HG03103 (cell line): ENCODE results near the gene PPP2R5C.

Experiments
- ATAC-seq: cut with Tn5 transposase; IDR thresholded peaks from one replicate; pipeline ENCODE4 v1.9.1; 2021; ENCODE audit warnings: low read depth; ENCODE audit not compliant: unreplicated experiment

Gene PPP2R5C

GRCh38 chr14:101856536-101856935, 95.0 kb downstream of the PPP2R5C start:
- no peak for ATAC-seq

GRCh38 chr14:101857226-101857625, 95.7 kb downstream of the PPP2R5C start:
- ATAC-seq = no peak

- ATAC-seq = no peak
Measured at GRCh38 chr14:101858791-101859537, 97.5 kb downstream of the PPP2R5C start.

DNA sequence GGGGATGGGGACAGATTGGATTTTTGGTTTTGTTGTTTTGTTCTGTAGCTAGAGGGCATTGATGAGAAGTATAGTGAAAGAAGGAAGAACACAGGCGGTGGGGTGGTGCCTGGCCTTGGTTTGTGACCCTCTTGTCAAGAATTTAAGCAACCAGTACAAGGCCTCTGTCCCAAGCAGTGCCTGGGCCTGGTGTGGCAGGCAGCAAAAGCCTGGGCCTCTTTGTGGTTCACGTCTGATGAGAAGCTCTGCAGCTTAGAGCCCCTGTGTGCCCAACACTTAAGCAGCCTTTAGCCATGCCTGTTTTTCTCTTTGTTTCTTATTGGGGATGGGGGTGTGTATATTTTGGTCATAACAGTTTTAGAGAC, 98.0 kb downstream of the PPP2R5C start:
- no peak for ATAC-seq

DNA sequence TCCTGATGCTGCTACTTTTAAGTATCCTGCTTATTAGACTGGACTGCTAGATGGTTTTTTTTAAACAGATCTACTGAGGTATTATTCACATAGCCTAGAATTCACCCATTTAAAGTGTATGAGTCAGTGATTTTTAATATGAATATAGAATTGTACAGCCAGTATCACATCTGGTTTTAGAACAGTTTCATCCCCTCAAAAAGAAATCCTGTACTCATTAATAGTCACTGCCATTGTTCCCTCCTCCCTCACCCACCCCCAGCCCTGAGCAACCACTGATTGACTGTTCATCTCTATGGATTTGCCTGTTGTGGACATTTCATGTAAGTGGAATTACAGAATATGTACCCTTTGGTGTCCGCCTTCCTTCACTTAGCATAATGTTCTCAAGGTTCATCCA, 98.4 kb downstream of the PPP2R5C start:
- no peak for ATAC-seq

- no peak for ATAC-seq
Measured at GRCh38 chr14:101861464-101861863, 100.0 kb downstream of the PPP2R5C start.

DNA sequence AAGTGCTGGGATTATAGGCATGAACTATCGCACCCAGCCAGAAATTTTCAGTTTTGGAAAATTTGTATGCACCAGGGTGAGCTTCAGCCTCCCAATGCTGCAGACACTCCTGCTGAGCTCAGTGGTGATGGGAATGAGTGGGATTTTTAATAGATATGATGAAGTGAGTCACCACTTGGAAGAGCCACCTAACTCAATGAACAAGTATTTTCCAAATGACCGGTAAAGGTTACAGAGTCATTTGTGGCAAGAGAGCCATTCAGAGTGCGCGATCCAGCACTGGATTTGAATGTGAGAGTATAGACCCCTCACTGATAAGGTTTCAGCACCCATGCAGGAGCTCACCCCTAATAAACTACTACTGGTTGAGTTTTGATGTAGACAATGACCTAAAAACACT, 100.7 kb downstream of the PPP2R5C start:
- ATAC-seq = no peak

GRCh38 chr14:101862711-101863110, 101.2 kb downstream of the PPP2R5C start:
- ATAC-seq = no peak

DNA sequence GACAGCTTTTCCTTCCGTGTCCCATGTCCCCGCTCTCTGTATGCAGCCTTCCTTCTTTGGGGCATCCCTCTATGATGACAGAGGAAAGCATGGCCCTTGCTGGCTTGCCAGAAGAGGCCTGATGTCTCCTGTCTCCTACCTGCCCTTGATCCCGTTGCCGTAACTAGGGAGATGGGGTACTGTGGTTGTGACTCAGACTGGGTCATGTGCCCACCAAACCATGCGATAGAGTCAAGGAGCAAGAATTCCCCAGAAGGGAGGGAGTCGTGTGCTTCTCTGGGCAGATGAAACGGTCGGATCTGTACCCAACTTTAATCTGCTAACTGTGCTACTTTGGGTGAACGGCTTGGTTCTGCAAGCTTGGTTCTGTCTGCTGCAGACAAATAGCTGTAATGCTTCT, 103.8 kb downstream of the PPP2R5C start:
- ATAC-seq = no peak

- no peak for ATAC-seq
Measured at GRCh38 chr14:101867854-101868253, 106.3 kb downstream of the PPP2R5C start.

DNA sequence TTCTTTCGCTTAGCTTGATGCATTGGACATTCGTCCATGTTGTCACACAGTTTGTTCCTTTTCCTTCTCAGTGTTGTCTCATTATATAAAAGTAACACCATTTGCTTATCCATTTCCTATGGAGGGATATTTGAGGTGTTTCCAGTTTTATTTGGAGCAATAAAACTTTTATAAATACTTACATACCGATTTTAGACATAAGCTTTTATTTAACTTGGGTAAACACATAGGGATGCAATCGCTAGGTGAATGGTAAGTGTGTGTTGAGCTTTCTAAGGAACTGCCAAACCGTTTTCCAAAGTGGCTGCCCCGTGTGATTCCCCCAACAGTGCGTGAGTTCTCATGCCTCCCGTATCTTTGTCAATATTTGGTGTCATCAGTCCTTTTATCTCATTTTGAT, 107.7 kb downstream of the PPP2R5C start:
- no peak for ATAC-seq

GRCh38 chr14:101870273-101870939, 108.9 kb downstream of the PPP2R5C start:
- no peak for ATAC-seq

DNA sequence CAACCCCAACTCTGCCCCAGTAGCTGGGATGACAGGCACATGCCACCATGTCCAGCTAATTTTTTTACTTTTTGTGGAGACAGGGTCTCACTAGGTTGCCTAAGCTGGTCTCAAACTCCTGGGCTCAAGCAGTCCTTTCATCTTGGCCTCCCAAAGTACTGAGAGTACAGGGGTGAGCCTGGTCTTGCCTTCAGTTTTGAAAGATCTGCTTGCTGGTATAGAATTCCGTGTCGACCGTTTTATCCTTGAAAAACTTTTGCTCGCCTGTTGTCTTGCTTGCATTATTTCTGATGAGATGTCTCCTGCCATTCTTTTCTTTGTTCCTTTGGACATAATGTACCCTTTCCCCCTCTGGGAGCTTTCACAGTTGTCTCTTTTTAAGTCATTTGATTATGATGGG, 110.8 kb downstream of the PPP2R5C start:
- ATAC-seq = no peak

GRCh38 chr14:101873076-101873825, 111.7 kb downstream of the PPP2R5C start:
- no peak for ATAC-seq

DNA sequence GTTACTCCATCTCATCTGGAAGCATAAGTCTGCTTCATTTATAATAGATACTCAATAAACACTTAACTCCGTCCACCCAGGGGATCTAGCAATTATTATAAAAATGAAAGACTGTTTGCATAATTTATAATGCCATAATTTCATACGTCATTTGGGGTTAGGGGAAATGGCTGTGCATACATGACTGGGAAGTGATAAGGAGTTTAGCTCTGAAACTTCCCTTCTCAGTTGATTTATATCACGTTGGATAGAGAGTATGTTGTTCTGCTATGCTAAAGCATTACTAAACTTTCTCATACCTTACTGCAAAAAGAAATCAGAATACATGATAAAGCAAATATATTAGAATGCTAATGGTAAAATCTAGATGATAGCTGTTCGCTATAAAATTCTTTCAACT, 112.5 kb downstream of the PPP2R5C start:
- no peak for ATAC-seq

GRCh38 chr14:101875041-101875726, 113.7 kb downstream of the PPP2R5C start:
- ATAC-seq = no peak

- no peak for ATAC-seq
Measured at GRCh38 chr14:101875727-101876554, 114.4 kb downstream of the PPP2R5C start.

DNA sequence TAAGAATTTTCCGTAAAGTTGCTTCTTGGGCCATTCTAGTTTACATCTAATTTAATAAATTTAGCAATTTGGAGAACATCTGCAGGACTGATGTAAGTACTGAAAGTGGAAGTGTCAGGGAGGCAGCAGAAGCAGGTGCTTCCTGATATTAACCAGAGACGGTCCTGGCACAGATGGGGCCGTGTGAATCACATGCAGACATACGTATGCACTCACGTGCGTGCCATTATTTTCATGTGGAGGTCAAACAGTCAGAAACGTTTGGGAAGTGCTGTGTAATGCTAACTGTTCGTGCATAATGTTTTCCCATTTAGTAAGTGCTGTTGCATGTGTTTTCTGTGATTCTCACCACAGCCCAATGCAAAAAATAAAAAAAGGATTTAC, 115.0 kb downstream of the PPP2R5C start:
- ATAC-seq = peak; percentile 90

- no peak for ATAC-seq
Measured at GRCh38 chr14:101877766-101878165, 116.3 kb downstream of the PPP2R5C start.

- no peak for ATAC-seq
Measured at GRCh38 chr14:101878211-101878821, 116.8 kb downstream of the PPP2R5C start.
